Coronary artery (tissue), 2 donors: ENCODE data around the gene SMARCA2.

ENCODE experiments used
- DNase-seq: peaks from one replicate; pipeline ENCODE4 v3.0.0-alpha.2; 2017; ENCODE audit warnings: low spot score
- H3K27ac ChIP-seq, 2 donors: fragments of 200-600 bp; sonication (generic); one replicate each; pipeline ENCODE4 v1.5.1; 2016 to 2019
- H3K4me3 ChIP-seq: fragments of 200-600 bp; sonication (generic); 2 replicates; pipeline ENCODE4 v1.5.1; 2016; ENCODE audit warnings: mild to moderate bottlenecking, moderate library complexity
- TF ChIP-seq, protein P1 (sequence below): fragments of 200-600 bp; sonication (generic); IDR thresholded peaks from one replicate; pipeline ENCODE4 v1.5.1; 2019; ENCODE audit warnings: antibody characterized with exemption

Gene SMARCA2

DNA sequence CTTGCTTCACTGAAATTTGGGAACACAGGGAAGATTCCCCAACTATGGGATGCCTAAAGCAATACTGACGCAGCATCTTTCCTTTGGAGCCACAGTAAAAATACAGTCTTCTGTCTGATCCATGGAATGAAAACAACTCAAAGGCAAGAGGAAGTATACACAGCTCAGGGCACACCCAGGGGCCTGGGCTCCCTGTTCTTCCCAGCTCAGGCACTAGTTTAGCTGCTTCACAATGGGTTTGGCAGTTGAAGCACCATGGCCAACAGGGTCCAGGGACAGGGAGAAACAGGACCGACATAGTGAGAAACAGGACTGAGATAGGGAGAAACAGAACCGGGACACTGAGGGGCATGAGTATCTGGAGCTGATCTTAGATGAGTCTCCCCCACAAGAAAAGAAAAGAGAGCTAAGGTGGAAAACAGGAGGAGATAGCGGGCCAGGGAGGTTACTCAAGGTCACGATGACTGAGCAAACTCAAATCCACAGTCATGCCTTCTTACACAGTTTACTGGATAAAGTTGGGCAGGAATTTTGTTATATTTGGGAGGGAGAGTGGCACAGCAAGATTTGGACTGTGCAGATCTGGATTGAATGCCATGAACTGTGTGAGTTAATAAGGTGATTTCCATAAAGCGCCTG lies 198.8 kb downstream of the SMARCA2 start:
- DNase-seq = no peak
- TF ChIP-seq, protein P1, sequence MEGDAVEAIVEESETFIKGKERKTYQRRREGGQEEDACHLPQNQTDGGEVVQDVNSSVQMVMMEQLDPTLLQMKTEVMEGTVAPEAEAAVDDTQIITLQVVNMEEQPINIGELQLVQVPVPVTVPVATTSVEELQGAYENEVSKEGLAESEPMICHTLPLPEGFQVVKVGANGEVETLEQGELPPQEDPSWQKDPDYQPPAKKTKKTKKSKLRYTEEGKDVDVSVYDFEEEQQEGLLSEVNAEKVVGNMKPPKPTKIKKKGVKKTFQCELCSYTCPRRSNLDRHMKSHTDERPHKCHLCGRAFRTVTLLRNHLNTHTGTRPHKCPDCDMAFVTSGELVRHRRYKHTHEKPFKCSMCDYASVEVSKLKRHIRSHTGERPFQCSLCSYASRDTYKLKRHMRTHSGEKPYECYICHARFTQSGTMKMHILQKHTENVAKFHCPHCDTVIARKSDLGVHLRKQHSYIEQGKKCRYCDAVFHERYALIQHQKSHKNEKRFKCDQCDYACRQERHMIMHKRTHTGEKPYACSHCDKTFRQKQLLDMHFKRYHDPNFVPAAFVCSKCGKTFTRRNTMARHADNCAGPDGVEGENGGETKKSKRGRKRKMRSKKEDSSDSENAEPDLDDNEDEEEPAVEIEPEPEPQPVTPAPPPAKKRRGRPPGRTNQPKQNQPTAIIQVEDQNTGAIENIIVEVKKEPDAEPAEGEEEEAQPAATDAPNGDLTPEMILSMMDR = no peak
- Histone ChIP-seq H3K27ac (no peak overlapping the region), H3K4me3 (no peak overlapping the region)

DNA sequence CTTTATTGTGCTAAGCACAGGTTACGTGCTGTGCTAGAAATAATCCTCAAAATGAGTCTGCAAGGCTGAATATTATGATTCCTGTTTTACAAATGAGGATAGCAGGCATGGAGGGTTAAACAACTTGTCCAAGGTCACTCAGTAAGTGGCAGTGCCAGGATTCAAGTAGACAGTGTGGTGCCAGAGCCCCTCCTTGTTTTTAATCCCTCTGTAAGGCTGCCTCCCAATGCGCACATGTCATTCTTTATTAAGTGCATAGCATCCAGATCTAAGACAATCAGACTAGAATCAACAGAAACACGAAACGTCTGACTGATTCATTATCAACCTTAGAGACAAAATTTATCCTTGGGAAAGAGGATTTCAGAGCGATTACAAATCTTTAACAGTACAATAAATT lies 199.6 kb downstream of the SMARCA2 start:
- TF ChIP-seq, protein P1 = no peak
- no peak overlapping the region for H3K4me3 ChIP-seq
- no peak for DNase-seq
- no peak overlapping the region for H3K27ac ChIP-seq

DNA sequence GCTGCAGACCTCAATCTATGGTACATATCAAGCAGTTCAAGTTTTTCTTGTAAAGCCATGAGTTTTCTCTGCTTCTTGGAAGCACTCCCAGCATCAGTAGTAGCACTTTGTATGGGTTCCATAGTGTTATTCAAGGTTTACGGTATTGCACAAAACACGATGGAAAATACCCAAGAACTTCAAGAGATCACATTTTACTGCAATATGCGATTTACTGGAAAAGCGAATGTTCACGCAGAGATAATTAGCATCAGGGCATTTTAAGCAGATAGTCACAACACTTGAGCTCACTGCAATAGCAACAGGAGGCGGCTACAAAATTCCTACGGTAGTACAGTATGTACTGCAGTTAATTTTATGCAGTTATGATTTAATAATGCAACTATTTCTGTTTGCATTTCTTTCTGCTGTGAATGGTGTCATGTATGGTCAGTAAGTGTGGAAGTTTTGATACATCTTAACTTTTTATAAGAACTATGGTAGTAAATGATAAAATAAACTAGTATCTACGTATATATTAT lies 200.8 kb downstream of the SMARCA2 start:
- no peak for DNase-seq
- TF ChIP-seq, protein P1 = no peak
- H3K4me3 ChIP-seq = no peak overlapping the region
- no peak overlapping the region for H3K27ac ChIP-seq

DNA sequence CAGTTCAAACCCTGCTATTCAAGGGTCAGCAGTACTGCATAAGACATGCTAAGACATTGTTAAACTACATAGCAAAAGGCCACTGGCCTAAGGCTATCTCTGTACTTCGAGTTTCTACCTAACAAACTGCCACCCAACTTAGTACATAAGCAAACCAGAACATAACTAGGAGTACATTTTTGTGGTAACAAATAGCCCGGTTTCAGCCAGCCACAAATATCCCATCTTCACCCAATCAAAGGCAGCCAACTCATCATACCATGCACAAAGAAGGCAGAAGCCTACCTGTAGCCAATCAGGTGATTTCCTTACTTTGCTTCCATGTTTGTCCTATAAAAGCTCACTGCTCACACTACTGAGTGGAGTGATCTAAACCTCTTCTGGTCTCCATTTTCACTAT lies 201.4 kb downstream of the SMARCA2 start:
- TF ChIP-seq, protein P1 = no peak
- DNase-seq = no peak
- no peak overlapping the region for H3K4me3 ChIP-seq

DNA sequence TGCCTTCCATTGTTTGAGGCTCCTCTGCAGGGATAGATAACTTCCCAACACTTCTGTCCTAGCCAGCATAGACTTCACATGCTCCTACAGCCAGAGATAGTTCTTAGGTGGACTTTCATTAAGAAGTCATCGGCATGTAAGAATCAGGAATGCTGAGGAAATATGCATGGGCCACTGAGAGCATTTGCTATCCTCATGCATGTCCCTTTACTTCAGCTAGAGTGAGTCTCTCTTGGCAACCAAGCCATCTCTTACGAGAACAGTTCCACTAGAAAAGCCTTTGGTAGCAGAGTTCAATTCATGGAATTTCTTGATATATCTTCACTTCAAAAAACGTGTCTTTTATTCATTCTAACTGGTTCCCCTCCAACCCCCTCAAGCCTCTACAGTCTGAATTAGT lies 202.4 kb downstream of the SMARCA2 start:
- TF ChIP-seq, protein P1 = no peak
- no peak for DNase-seq
- Histone ChIP-seq H3K4me3 (no peak overlapping the region), H3K27ac (no peak overlapping the region)

More for the DNA sequence above, 201.4 kb downstream of the SMARCA2 start:
- no peak overlapping the region for H3K27ac ChIP-seq

DNA sequence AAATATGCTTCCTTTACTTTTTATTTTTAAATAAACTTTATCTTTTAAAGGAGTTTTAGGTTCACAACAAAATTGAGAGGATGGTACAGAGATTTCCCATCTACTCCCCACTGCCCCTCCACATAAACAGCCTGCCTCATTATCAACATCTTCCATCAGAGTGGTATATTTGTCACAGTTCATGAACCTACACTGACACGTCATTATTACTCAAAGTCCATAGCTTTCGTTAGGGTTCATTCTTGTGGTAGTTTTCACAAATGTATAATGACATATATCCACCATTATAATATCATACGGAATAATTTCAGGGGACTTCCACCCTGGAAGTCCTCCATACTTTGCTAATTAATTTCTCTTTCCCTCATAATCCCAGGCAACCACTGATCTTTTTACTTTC lies 204.9 kb downstream of the SMARCA2 start:
- TF ChIP-seq, protein P1 = no peak
- no peak overlapping the region for H3K4me3 ChIP-seq
- H3K27ac ChIP-seq = no peak overlapping the region
- DNase-seq = no peak

DNA sequence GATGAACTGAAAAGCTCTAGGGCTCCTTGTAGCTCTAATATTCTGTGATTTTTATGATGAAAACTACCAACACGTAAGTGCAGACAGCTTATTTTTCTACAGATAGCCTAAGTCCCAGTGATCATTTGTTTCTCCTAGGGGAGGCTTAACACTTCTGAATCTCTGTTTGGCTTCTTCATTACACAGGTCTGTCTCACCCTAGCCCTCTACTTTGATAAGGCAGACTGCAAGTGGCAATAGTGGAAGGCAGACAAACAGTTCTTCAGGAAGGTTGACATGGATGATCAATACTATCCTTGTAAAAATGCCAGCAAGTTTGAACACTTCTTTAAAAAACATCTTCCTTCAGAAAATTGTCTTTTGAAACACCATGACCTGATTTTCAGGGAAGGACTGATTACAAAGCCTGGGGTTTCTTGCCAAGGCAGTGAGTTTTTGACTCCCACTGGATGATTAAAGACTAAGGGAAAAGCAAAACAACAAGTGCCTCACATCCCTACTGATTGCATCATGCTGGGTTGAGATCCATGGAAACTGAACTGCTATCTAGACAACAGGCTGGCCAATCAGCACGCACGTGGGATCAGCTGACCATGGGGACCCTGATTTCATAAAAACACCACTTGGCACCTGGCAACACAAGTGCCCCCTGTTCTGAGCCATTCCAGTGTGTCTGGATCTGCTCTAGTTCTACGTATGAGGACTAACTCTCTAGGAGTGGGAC lies 212.2 kb downstream of the SMARCA2 start:
- Histone ChIP-seq H3K4me3 (no peak overlapping the region), H3K27ac (no peak overlapping the region)
- no peak for DNase-seq
- TF ChIP-seq, protein P1 = no peak
